HFF-Myc (cell line): ENCODE results near the gene TMEM163.

Experiments used
- DNase-seq: peaks from one replicate; pipeline ENCODE4 v3.0.0-alpha.2; 2011; ENCODE audit warnings: low read depth; ENCODE audit errors: extremely low read depth
- H3K4me3 ChIP-seq: replicated peaks from 2 replicates; pipeline ENCODE4 v1.5.1; 2011; ENCODE audit warnings: low read depth, mild to moderate bottlenecking, control low read depth, low read length
- CTCF ChIP-seq: IDR thresholded peaks from 2 replicates; pipeline ENCODE4 v1.5.1; 2012; ENCODE audit warnings: mild to moderate bottlenecking, low read depth, low read length, control low read depth; ENCODE audit errors: missing control alignments

Gene TMEM163

DNA sequence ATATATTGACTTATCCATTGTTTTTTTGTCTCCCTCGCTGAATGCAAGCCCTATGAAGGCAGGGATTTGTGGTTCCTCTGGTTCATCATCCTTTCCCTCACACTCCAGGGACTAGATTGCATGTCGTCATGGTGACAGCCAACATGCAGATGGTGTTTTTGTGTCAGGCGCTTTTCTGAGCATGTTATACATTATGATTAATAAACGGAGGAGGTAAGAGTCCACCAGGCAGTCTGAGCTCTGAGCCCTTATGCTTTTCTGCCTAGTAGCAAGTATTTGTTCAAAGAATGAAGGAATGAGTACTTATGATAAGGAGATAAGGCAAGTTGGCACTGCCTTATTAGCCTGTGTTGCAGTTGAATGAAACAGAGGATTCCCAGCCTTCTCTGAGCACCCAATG, 283.3 kb downstream of the TMEM163 start:
- TF ChIP-seq CTCF: no peak
- no peak for DNase-seq
- no peak overlapping the region for H3K4me3 ChIP-seq

DNA sequence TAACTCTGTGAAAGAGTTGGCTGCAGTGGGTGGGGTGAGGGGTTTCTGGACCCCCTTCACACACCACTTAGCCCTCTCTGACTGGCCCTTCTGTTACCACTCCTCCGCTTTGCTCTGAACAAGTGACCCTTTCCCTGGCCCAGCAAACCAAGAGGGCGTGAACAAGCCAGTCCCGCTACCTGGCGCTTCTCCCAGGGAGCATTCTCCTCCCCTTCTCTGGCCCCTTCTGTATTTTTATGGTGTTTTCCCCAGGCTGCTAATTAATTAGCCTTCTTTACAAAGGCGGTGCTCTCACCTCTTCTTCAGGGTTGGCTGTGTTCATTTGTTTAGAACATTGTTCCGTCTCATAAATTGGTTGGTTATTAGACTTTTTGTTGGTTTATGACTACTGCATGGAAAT, 284.8 kb downstream of the TMEM163 start:
- H3K4me3 ChIP-seq: no peak overlapping the region
- DNase-seq: no peak
- no peak for TF ChIP-seq CTCF

- no peak for DNase-seq
- TF ChIP-seq CTCF: no peak
- no peak overlapping the region for H3K4me3 ChIP-seq
These were observed 285.3 kb downstream of the TMEM163 start for GRCh38 chr2:134433469-134433868.

GRCh38 chr2:134432435-134432883, 286.3 kb downstream of the TMEM163 start:
- no peak for DNase-seq
- no peak for TF ChIP-seq CTCF
- H3K4me3 ChIP-seq: no peak overlapping the region

DNA sequence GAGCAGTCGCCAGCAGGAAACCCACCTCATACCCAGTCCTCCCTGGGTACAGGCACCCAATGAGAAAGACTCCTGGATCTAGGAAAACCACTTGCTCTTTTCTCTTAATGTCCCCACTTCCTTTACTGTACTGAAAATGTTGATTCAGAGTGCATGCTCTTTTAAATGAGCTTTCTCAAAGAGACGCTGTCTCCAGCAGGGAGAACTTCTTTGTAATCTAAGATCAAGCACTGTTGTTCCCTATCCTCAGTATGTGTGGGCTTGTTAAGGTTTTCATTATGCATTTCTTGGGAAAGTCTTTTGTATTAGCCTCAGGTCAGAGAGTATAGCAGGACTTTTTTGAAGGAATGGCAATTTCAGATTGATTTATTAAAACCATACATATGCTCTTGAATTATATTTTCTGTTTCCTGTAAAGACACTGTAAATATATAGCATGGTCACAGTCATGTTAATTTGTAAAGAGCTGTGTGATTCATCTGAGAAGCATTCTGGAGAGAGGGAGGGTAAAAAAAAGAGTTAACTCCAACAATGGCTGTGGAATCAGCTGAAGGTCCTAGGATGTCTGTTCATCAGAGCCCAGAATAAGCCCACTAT, 286.9 kb downstream of the TMEM163 start:
- no peak for TF ChIP-seq CTCF
- H3K4me3 ChIP-seq: no peak overlapping the region
- no peak for DNase-seq

DNA sequence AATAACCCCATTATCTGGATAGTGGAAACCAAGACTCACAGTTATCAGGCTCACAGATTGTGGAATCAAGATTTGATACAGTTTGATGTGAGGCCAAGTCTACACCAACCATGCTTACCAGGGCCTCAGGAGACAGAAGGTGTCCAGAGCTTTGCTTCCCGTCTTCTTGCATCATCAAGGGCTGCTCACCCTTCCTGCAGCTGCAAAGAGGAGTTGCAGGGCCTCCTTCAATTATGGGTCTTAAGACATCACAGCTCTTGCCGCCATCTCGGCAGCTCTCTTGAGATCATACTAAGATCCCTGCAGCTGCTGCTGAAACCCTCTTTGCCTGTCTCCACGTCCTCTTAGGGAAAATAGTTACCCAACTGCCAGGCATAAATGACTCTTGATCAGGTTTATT, 288.9 kb downstream of the TMEM163 start:
- no peak for TF ChIP-seq CTCF
- no peak for DNase-seq

DNA sequence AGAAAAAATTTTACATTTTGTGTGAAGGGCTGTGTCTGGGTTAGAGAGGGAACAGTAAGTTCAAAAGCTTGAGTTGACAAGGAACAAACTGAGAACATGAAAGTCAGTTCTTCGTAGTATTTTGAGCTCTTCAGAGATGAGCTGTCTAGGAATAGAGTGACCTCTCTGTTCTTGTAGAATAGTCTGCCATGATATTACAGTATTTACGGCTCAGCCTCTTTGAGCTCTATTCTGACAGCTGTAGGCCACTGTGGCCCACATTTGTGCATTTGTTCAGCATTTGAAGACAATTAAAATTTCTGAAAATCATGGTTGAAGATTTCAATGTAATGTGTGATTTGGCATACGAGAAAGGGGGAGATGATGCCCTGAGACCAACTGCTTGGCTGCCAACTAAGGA, 292.1 kb downstream of the TMEM163 start:
- no peak overlapping the region for H3K4me3 ChIP-seq

More for the DNA sequence above, 288.9 kb downstream of the TMEM163 start:
- no peak overlapping the region for H3K4me3 ChIP-seq

More for the DNA sequence above, 292.1 kb downstream of the TMEM163 start:
- no peak for TF ChIP-seq CTCF
- no peak for DNase-seq
